Heart left ventricle (tissue), 16 donors: ENCODE results near the gene HSPB2. TPM values are rescaled to one million over a fixed set of nuclear protein-coding genes. Genes with fewer than 3 reads are reported as not detected.
"Not testable (repeated sequence)": the region's sequence is repeated elsewhere in the genome, so short reads cannot be mapped to it uniquely, and the experiment has no call there.

Experiments used
- ATAC-seq, 4 donors: fragments of 200-7000 bp; cut with Tn5 transposase; one replicate each; pipeline ENCODE4 v1.9.1; 2020 to 2022; ENCODE audit warnings: moderate library complexity in 4 of 4, mild to moderate bottlenecking in 3 of 4, moderate number of reproducible peaks in 1 of 4
- DNase-seq, 5 donors: peaks; one replicate each; pipeline ENCODE4 v3.0.0-alpha.2; 2020
- H3K27ac ChIP-seq, 12 donors: fragments of 200-600 bp; sonication (generic) in 4 of 12; one replicate each; pipeline versions ENCODE4 v1.5.0 to v1.8.0; 2016 to 2022; ENCODE audit warnings: mild to moderate bottlenecking in 2 of 12
- H3K27me3 ChIP-seq, 9 donors: fragments of 200-600 bp; sonication (generic) in 2 of 9; one replicate each; pipeline versions ENCODE4 v1.5.1 to v1.8.0; 2016 to 2022; ENCODE audit warnings: mild to moderate bottlenecking in 3 of 9
- H3K36me3 ChIP-seq, 9 donors: fragments of 200-600 bp; sonication (generic) in 2 of 9; one replicate each; pipeline versions ENCODE4 v1.5.0 to v1.8.0; 2018 to 2022; ENCODE audit warnings: mild to moderate bottlenecking in 2 of 9
- H3K4me1 ChIP-seq, 12 donors: fragments of 200-600 bp; sonication (generic) in 4 of 12; one replicate each; pipeline versions ENCODE4 v1.5.0 to v1.8.0; 2016 to 2022; ENCODE audit warnings: mild to moderate bottlenecking in 3 of 12
- H3K4me3 ChIP-seq, 12 donors: fragments of 200-600 bp; sonication (generic) in 4 of 12; one replicate each; pipeline versions ENCODE4 v1.5.0 to v1.8.0; 2017 to 2022; ENCODE audit warnings: mild to moderate bottlenecking in 9 of 12, moderate library complexity in 4 of 12
- H3K9me3 ChIP-seq, 12 donors: fragments of 200-600 bp; sonication (generic) in 4 of 12; one replicate each; pipeline versions ENCODE4 v1.5.0 to v1.8.0; 2016 to 2022; ENCODE audit warnings: mild to moderate bottlenecking in 1 of 12
- POLR2A ChIP-seq, 2 donors: fragments of 450-650 bp; IDR thresholded peaks; one replicate each; pipeline ENCODE4 v1.6.1; 2017; ENCODE audit warnings: antibody characterized with exemption in 2 of 2, mild to moderate bottlenecking in 2 of 2, moderate library complexity in 2 of 2
- WGBS, 4 donors: extraction: QIAGEN DNeasy Blood & Tissue Kit in 2 of 4; methylation state at CpG; one replicate each; pipeline versions ENCODE4 v1.1.5 to v1.1.7; 2013 to 2018; 5-methylcytosine and 5-hydroxymethylcytosine counted together
- intact Hi-C, 10 donors: fragments of 100-400 bp; cut with DNase I; formaldehyde crosslinking; loops; one replicate each; pipeline versions ENCODE4 v1.11.1 to v1.14.2; 2022
- polyA plus RNA-seq, 2 donors: library from polyadenylated mRNA; stranded (reverse); fragments of 200-250 nt; gene quantifications; one replicate each; pipeline ENCODE4 v1.2.3, GENCODE V29; 2013
- total RNA-seq, 9 donors: library from RNA; depleted of rRNA in 2 of 9; stranded (reverse); fragments of >200 nt in 2 of 9; fragmentation: NEBNext Ultra II Directional in 3 of 9; extraction: Animal tissue kit (Norgen Biotek cat#: 25700) in 3 of 9; gene quantifications; one replicate each; pipeline versions ENCODE4 v1.1.0 to v1.2.4, GENCODE V29; 2016 to 2023
- TF ChIP-seq, protein P1 (sequence below), 12 donors: fragments of 200-600 bp; sonication (generic) in 4 of 12; IDR thresholded peaks; one replicate each; pipeline versions ENCODE4 v1.5.0 to v1.8.0; 2018 to 2022; ENCODE audit warnings: antibody characterized with exemption in 12 of 12, mild to moderate bottlenecking in 5 of 12
- donor health status: ischemic (EF 13 %, LVEDD 7.1; RV severe dilation, severe dysfunction).
- donor health status: healthy with polysubstance abuse.
- donor health status: DM: no; HTN: yes; CAD: no.
- donor health status: DM: no; HTN: no; CAD: no.
- donor health status: ischemic (EF 25% LVEDD 6.9; RV normal size, moderate dysfunction).
- donor health status: ischemic (EF 25% LVEDD 5.7; RV mildly dilated, moderate dysfunction).
- donor health status: healthy.
- donor health status: DM: yes; HTN: yes; CAD: no.
- donor health status: ischemic (EF 35%, LVEDD 5.7; RV mildly dilated, moderate dysfunction).
- donor health status: nonischemic (EF 11% LVEDD 7.7; RV severe dilation, severe dysfunction).
- donor health status: DM: yes; HTN: yes; CAD: no.
- donor health status: PGD.
- donor health status: ischemic (EF 29% LVEDD 5.4; RV normal size, mild dysfunction).
- donor health status: nonischemic (EF 23%, LVEDD 6.1; RV moderate dilation, normal function).

The HSPB2 gene
- total and polyA plus RNA-seq, 11 donors = 5.5 to 67.9 (median 23.4) TPM

DNA sequence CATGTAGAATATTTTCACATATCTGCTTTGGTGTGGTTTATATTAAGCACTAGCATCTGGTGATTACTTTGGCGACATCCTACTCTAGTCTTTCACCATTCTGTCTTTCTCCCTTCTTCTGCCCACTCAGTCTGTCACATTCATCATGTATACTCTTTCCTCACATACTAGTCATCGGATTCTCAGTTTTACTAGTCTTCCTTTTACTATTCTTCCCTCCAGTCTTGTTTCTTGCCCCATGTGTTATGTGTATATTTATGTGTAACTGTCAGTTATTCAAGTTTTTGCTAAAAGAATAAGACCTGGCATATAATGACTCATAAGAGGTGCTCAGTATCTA lies 20.0 kb downstream of the HSPB2 start:
- Histone ChIP-seq H3K27ac (no peak overlapping the region), H3K9me3 (no peaks in the 10 kb centered on the region), H3K36me3 (no peaks in the 10 kb centered on the region), H3K4me3 (no peak overlapping the region), H3K4me1 (peaks cover 0 to 30% (median 17%) of the 10 kb centered on the region in 12 donors), H3K27me3 (no peaks in the 10 kb centered on the region)
- 75 to 78% (median 76%) methylated on average over 2 of the region's 2 CpGs for WGBS, 4 donors
- intact Hi-C loops = loop anchor here in 7 of 10 donors (2.0 to 10.0 kb wide), 7 partner anchors 50 to 352 kb away; partner anchors contain the start of genes NKAPD1 (in 2 of the 7), PIH1D2 (in 2 of the 7), CFAP68 (in 1 of the 7) and FDXACB1 (in 1 of the 7)
- DNase-seq (no peak), ATAC-seq (no peak)
- TF ChIP-seq, protein P1, sequence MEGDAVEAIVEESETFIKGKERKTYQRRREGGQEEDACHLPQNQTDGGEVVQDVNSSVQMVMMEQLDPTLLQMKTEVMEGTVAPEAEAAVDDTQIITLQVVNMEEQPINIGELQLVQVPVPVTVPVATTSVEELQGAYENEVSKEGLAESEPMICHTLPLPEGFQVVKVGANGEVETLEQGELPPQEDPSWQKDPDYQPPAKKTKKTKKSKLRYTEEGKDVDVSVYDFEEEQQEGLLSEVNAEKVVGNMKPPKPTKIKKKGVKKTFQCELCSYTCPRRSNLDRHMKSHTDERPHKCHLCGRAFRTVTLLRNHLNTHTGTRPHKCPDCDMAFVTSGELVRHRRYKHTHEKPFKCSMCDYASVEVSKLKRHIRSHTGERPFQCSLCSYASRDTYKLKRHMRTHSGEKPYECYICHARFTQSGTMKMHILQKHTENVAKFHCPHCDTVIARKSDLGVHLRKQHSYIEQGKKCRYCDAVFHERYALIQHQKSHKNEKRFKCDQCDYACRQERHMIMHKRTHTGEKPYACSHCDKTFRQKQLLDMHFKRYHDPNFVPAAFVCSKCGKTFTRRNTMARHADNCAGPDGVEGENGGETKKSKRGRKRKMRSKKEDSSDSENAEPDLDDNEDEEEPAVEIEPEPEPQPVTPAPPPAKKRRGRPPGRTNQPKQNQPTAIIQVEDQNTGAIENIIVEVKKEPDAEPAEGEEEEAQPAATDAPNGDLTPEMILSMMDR (IDR thresholded peaks at IDR 0.05) = no peak
- no peak for TF ChIP-seq POLR2A (IDR thresholded peaks at IDR 0.05)

- H3K4me3 ChIP-seq, ATAC-seq, H3K27me3 ChIP-seq, H3K36me3 ChIP-seq, H3K27ac ChIP-seq, H3K9me3 ChIP-seq: not testable (repeated sequence)
- WGBS, 4 donors = 93 to 97% (median 96%) methylated on average over 14 of the region's 14 CpGs
- intact Hi-C loops = loop anchor here in 7 of 10 donors (2.0 to 10.0 kb wide), 7 partner anchors 50 to 352 kb away; partner anchors contain the start of genes NKAPD1 (in 2 of the 7), PIH1D2 (in 2 of the 7), CFAP68 (in 1 of the 7) and FDXACB1 (in 1 of the 7)
- DNase-seq = peak in 1 of 5 donors; percentile 4
- peaks cover 0 to 34% (median 21%) of the 10 kb centered on the region in 12 donors for H3K4me1 ChIP-seq
Observed at GRCh38 chr11:111933176-111933575, 20.6 kb downstream of the HSPB2 start.

DNA sequence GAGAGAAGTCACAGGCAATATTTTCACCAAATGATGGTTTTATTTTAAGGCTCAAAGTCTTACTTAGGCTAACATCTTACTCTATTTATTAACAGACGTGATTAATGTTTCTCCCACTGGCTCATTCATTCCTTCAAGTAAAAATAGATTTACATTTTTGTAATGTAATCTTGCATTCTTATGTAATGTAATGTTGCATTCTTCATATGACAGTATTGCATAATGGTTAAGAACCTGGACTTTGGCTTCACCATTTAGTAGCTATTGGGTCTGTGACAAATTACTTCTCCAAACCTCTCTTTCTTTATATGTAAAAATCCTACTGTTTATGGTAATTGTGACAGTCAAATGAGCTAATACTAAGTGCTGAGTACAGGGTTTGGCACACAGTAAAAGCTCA lies 21.3 kb downstream of the HSPB2 start:
- no peak for ATAC-seq
- Histone ChIP-seq H3K27me3 (no peaks in the 10 kb centered on the region), H3K36me3 (no peaks in the 10 kb centered on the region), H3K4me3 (no peak overlapping the region), H3K27ac (peak overlapping the region in 1 of 12 donors; percentile 2), H3K9me3 (no peaks in the 10 kb centered on the region), H3K4me1 (peaks cover 0 to 41% (median 26%) of the 10 kb centered on the region in 12 donors)
- TF ChIP-seq POLR2A (IDR thresholded peaks at IDR 0.05) = no peak
- TF ChIP-seq, protein P1 (IDR thresholded peaks at IDR 0.05) = no peak
- intact Hi-C loops = loop anchor here in 7 of 10 donors (2.0 to 10.0 kb wide), 7 partner anchors 49 to 351 kb away; partner anchors contain the start of genes NKAPD1 (in 2 of the 7), PIH1D2 (in 2 of the 7), CFAP68 (in 1 of the 7) and FDXACB1 (in 1 of the 7)
- DNase-seq = no peak
- 42 to 88% (median 56%) methylated on average over 1 of the region's 1 CpG for WGBS, 4 donors

DNA sequence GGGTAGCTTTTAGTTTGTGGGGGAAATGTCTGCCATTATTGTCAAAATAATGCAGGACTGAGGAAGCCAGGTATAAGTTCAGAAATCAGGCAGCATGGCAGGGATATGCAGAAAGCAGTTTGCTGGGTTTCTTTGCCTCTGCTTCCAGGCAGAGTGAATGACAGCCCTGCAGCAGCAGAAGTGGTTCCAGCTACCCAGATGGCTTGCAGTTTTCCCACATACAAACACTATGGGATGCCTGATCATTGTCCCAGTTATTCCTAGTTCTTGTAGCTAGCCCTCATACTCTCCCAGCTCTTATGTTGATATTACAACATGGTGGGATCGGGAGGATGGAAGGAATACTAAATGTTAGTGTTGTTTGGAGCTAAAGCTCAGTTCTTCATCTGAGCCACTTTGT lies 21.8 kb downstream of the HSPB2 start:
- DNase-seq = peak in 1 of 5 donors; percentile 0
- intact Hi-C loops = loop anchor here in 7 of 10 donors (5.0 to 10.0 kb wide), 6 partner anchors 57 to 350 kb away; partner anchors contain the start of genes NKAPD1 (in 2 of the 7), PIH1D2 (in 2 of the 7), CFAP68 (in 1 of the 7) and FDXACB1 (in 1 of the 7)
- Histone ChIP-seq H3K27me3 (no peaks in the 10 kb centered on the region), H3K9me3 (no peaks in the 10 kb centered on the region), H3K4me1 (peaks cover 0 to 45% (median 28%) of the 10 kb centered on the region in 12 donors), H3K27ac (peak overlapping the region in 1 of 12 donors; percentile 2), H3K36me3 (no peaks in the 10 kb centered on the region), H3K4me3 (no peak overlapping the region)
- ATAC-seq = no peak
- TF ChIP-seq, protein P1 (IDR thresholded peaks at IDR 0.05) = no peak
- TF ChIP-seq POLR2A (IDR thresholded peaks at IDR 0.05) = no peak
- 88 to 95% (median 95%) methylated on average over 1 of the region's 1 CpG for WGBS, 4 donors
